Femur (tissue), 1 donor: ENCODE measurements around the gene ZNF334.

Experiments
- DNase-seq: peaks from one replicate; pipeline ENCODE4 v3.0.0-alpha.2; 2017

ZNF334 gene

GRCh38 chr20:46512943-46513844 lies at the start of gene ZNF334:
Gene ZNF334 (minus strand): TSS chr20:46513559. CDS start chr20:46512102, 1,457 bp downstream.
- peak; percentile 76 for DNase-seq

- peak; percentile 83 for DNase-seq
Measured at GRCh38 chr20:46562373-46563169, 49.2 kb upstream of the ZNF334 start.

GRCh38 chr20:46562009-46562372 lies 48.6 kb upstream of the ZNF334 start:
- no peak for DNase-seq

- DNase-seq: no peak
Measured at GRCh38 chr20:46559685-46560440, 46.5 kb upstream of the ZNF334 start.

- no peak for DNase-seq
Measured at GRCh38 chr20:46559001-46559400, 45.6 kb upstream of the ZNF334 start.

- no peak for DNase-seq
Measured at GRCh38 chr20:46558511-46558959, 45.2 kb upstream of the ZNF334 start.

GRCh38 chr20:46557231-46557956 lies 44.0 kb upstream of the ZNF334 start:
- DNase-seq: no peak

GRCh38 chr20:46555370-46555956 lies 42.1 kb upstream of the ZNF334 start:
- no peak for DNase-seq

- DNase-seq: no peak
Measured at GRCh38 chr20:46554828-46555227, 41.5 kb upstream of the ZNF334 start.

GRCh38 chr20:46553926-46554325 lies 40.6 kb upstream of the ZNF334 start:
- no peak for DNase-seq

- no peak for DNase-seq
Measured at GRCh38 chr20:46552460-46553420, 39.4 kb upstream of the ZNF334 start.

- DNase-seq: no peak
Measured at GRCh38 chr20:46551522-46552381, 38.4 kb upstream of the ZNF334 start.

- peak; percentile 49 for DNase-seq
Measured at GRCh38 chr20:46550461-46550860, 37.1 kb upstream of the ZNF334 start, which contains the start of gene OCSTAMP. Gene OCSTAMP (minus strand): TSS chr20:46550654. CDS start chr20:46550560, 94 bp downstream.

- no peak for DNase-seq
Measured at GRCh38 chr20:46549188-46549972, 36.0 kb upstream of the ZNF334 start.

- no peak for DNase-seq
Measured at GRCh38 chr20:46548688-46549087, 35.3 kb upstream of the ZNF334 start.

GRCh38 chr20:46547995-46548394 lies 34.6 kb upstream of the ZNF334 start:
- DNase-seq: no peak

- DNase-seq: no peak
Measured at GRCh38 chr20:46546936-46547335, 33.6 kb upstream of the ZNF334 start.

GRCh38 chr20:46546298-46546697 lies 32.9 kb upstream of the ZNF334 start:
- no peak for DNase-seq

GRCh38 chr20:46545827-46546138 lies 32.4 kb upstream of the ZNF334 start:
- DNase-seq: no peak
